Lower leg skin (tissue), 3 donors: ENCODE data around the gene CPA5.

Experiments
- CTCF ChIP-seq, 3 donors: fragments of 450-650 bp; IDR thresholded peaks; one replicate each; pipeline ENCODE4 v1.5.1; 2016; ENCODE audit warnings: antibody characterized with exemption in 3 of 3, mild to moderate bottlenecking in 3 of 3, moderate library complexity in 2 of 3
- POLR2A ChIP-seq, 2 donors: fragments of 450-650 bp; IDR thresholded peaks; one replicate each; pipeline ENCODE4 v1.6.1; 2016 to 2017; ENCODE audit warnings: antibody characterized with exemption in 2 of 2, mild to moderate bottlenecking in 1 of 2, moderate library complexity in 1 of 2

DNA sequence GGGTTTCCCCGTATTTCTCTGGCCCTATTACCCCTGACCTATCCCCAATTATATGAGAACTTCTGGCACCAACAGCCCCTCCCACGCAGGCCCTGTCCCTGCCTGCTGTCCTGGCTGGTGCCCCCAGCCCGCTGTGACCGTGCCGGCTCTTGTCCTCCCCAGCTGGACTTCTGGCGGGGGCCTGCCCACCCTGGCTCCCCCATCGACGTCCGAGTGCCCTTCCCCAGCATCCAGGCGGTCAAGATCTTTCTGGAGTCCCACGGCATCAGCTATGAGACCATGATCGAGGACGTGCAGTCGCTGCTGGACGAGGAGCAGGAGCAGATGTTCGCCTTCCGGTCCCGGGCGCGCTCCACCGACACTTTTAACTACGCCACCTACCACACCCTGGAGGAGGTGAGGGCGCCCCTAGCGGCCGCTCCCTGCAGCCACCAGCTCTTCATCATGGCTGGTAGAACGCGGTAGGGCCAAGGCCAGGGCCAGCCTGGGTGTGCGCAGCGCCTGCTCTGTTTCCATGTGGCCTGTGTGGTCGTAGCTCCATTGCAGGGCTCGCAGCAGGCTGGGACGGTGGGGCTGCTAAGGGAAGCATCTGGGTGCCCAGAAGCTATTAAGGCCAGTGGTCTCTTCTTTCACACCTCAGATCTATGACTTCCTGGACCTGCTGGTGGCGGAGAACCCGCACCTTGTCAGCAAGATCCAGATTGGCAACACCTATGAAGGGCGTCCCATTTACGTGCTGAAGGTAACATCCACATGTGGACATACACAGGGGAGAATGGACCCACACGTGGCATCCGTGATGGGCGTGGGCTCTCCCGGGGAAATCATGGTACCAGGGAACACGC lies 37.1 kb downstream of the CPA5 start:
- TF ChIP-seq CTCF (IDR thresholded peaks at IDR 0.05) (no peak), POLR2A (IDR thresholded peaks at IDR 0.05) (no peak)
